ENCODE measurements around the gene ARMH4.

ARMH4 gene

GRCh38 chr14:57962325-57963035, 189.5 kb downstream of the ARMH4 start:
- no peak for DNase-seq (ENCODE audit: low read depth)

DNA sequence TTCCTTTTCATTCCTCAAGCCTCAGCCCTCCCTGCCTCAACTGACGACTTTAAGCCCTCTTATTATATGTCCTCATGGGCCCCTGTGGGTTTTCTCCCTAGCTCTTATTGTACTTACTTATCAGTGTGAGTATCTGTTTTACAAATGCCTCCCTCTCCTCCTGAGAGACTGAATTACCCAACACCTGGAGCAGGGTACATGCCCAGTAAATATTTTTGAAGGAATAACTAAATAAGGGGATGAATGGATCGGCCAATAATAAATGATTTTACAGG, 190.3 kb downstream of the ARMH4 start:
- no peak for DNase-seq (ENCODE audit: low read depth)

- DNase-seq (ENCODE audit: low read depth), result no peak
Measured at GRCh38 chr14:57960946-57961785, 190.8 kb downstream of the ARMH4 start.

GRCh38 chr14:57957441-57957840, 194.6 kb downstream of the ARMH4 start:
- DNase-seq (ENCODE audit: low read depth), result no peak
